ENCODE data around the gene AP1S3.

DNA sequence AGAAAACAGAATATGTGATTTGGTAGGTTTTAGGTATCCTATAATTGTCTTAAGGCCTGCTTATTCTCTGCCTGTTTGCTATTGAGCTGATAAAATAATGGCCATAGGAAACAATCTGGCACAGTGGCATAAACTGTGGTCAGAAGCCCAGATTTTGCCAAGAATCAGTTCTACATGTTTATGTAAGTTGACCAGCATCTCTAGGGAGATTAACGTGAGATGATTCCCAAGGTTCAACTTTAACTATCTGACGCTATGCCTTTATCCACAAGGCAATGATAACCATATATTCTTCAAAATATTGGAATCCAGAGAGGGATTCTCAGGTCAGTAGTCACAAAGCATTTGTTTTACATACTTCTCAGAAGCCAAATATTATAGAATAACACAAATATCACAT is 25.6 kb downstream of the AP1S3 start:
- TF ChIP-seq, protein P1, sequence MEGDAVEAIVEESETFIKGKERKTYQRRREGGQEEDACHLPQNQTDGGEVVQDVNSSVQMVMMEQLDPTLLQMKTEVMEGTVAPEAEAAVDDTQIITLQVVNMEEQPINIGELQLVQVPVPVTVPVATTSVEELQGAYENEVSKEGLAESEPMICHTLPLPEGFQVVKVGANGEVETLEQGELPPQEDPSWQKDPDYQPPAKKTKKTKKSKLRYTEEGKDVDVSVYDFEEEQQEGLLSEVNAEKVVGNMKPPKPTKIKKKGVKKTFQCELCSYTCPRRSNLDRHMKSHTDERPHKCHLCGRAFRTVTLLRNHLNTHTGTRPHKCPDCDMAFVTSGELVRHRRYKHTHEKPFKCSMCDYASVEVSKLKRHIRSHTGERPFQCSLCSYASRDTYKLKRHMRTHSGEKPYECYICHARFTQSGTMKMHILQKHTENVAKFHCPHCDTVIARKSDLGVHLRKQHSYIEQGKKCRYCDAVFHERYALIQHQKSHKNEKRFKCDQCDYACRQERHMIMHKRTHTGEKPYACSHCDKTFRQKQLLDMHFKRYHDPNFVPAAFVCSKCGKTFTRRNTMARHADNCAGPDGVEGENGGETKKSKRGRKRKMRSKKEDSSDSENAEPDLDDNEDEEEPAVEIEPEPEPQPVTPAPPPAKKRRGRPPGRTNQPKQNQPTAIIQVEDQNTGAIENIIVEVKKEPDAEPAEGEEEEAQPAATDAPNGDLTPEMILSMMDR (IDR thresholded peaks at IDR 0.05): no peak
- TF ChIP-seq POLR2A (IDR thresholded peaks at IDR 0.05) (no peak), POLR2AphosphoS5 (IDR thresholded peaks at IDR 0.05) (no peak), EP300 (IDR thresholded peaks at IDR 0.05) (no peak)
